NCI-H2227 (cell line): ENCODE data around the gene MDN1.
A peak's percentile ranks its signal among the peaks of the same experiment; 100 is the strongest.
"Not testable (repeated sequence)": the region's sequence is repeated elsewhere in the genome, so short reads cannot be mapped to it uniquely, and the experiment has no call there.

Experiments used
- DNase-seq: peaks from one replicate; lab custom pipeline; 2025; ENCODE audit not compliant: unreplicated experiment; lab: John Stamatoyannopoulos, UW

Gene MDN1

DNA sequence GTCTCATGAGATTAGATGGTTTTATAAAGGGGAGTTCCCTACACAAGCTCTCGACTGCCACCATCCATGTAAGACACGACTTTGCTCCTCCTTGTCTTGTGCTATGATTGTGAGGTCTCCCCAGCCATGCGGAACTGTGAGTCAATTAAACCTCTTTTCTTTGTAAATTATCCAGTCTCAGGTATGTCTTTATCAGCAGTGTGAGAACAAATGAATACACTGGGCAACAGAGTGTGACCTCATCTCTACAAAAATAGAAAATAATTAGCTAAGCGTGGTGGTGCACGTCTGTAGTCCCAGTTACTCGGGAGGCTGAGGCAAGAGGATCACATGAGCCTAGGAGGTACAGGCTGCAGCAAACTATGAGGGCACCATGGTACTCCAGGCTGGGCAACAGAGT lies 51.3 kb downstream of the MDN1 start:
- DNase-seq: no peak

DNA sequence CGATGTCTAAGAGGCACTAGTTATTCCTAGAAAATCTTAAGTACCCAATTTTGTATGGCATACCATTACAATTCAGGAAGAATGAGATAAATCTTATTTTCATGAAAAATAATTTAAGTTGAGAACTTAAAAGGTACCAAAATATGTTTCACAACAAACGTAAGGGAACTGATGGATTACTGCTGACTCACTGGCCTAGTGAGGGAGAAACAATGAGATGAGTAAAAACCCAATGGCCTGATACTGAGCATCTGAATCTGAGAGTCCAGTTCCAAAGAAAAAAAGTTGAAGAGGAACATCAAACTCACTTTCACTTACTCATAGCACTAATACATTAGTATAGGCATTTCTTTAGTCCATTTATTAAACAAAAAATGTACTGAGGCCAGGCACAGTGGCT lies 56.0 kb downstream of the MDN1 start:
- no peak for DNase-seq

DNA sequence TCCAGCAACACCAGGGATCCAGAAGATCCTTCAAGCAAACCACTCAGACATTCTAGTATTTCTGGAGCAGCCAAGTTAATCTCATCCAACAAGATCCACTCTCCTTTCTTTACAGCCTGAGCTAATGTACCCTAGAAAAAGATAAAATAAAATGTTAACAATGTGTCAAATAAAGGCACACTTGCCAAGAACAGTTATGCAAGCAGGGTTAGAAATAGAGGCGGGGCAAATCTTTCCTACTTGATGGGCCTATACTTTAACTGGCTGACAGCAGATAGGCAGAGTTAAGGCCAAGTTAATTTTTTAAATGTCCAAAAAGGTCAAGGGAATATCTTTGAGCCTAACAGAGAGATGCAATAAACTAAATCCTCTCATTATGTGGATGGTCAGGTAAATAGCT lies 60.8 kb downstream of the MDN1 start:
- no peak for DNase-seq

DNA sequence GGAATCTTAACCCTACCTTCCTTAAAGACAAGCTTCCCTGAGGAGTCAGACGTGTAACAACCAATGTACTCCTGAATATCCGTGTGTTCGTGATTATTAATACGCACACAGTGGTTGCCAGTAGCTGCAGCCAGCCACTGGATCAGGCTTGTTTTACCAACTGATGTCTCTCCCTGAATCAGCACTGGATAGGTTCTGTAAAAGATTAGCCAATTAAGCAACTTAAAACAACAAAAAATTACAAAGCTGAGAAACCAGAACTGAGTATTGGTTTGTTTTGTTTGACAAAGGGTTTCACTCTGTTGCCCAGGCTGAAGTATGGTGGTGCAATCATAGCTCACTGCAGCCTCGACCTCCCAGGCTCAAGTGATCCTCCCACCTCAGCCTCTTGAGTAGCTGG lies 69.3 kb downstream of the MDN1 start:
- DNase-seq: no peak

DNA sequence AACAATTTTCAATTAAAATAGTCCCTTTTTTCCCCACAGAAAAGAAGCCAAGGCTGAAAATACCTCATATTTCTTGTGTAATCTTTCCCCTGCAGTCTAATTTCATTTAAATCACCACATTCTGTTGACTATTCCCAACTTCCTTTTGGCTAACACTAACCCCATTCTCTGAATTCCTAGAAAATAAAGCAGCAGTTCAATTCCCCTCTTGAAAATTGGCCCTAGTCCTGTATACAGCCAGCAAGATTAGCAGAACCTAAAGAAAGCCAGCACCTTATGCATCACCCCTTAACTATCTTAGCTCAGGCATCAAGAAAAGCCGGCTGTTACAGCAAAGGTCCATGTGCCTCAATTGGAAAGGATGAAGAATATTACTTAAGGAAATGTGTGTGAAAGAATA lies 69.7 kb downstream of the MDN1 start:
- no peak for DNase-seq

DNA sequence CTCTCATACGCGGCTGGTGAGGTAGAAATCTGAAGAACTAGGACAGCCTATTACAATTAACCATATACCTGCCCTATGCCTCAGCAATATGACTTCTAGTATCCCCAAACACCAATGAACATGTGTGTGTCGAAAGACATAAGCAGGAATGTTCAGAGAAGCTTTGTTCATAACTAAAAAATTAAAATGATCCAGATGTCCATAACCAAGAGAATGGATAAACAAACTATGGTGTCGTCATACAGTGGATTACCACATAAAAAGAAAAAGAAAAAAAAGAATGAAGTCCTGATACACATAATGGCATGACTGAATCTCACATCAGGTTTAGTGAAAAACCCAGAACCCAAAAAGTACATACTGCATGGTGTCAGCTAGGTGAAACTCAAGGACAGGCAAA lies 73.9 kb downstream of the MDN1 start:
- DNase-seq: no peak

DNA sequence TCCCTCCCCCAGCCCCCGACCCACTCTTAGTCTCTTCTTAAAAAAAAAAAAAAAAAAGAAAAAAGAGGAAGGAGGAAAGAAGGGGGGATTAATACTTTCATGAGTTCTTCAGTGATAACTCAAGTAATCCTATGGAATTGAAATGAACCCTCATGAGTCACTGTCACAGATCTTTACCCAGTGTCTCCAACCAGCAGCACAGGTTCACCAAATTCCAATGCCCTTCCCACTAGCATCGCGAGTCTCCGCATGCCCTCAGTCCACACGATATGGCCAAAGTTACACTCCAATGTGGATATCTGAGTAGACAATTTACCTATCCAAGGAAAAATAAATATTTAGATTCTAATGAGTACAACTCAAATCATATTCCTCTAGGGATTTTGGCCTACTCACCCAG lies 74.5 kb downstream of the MDN1 start:
- DNase-seq: no peak

DNA sequence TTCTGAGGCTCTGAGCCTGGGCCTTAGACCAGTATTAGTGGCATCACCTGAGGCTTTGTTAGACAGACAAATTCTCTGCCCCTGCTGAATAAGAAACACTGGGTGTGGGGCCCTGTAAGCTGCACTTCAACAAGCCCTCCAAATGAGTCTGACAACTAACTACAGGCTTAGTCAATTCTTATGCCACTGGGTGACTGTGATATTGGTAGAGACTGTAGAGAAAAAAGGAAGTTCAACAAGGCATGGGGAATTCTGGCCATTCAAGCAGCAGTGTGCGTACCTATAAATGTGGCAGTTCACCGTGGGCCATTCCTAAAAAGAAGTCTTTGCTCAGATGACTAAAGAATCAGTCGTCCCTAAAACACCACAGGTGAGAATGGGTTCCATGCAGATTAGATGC lies 82.7 kb downstream of the MDN1 start:
- DNase-seq: no peak

DNA sequence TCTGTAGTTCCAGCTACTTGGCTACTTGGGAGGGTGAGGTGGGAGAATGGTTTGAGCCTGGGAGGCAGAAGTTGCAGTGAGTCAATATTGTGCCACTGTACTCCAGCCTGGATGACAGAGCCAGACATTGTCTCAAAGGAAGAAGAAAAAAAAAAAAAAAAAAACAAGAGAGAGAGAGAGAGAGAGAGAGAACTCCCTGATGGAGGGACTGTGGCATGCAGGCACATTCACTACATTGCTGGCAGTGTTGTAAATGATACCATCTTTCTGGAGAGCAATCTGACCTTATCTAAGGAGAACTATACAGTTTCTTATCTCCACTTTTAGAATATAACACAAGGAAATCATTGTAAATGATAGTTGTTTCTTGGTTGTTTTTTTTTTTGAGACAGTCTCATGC lies 85.1 kb downstream of the MDN1 start:
- DNase-seq: no peak

DNA sequence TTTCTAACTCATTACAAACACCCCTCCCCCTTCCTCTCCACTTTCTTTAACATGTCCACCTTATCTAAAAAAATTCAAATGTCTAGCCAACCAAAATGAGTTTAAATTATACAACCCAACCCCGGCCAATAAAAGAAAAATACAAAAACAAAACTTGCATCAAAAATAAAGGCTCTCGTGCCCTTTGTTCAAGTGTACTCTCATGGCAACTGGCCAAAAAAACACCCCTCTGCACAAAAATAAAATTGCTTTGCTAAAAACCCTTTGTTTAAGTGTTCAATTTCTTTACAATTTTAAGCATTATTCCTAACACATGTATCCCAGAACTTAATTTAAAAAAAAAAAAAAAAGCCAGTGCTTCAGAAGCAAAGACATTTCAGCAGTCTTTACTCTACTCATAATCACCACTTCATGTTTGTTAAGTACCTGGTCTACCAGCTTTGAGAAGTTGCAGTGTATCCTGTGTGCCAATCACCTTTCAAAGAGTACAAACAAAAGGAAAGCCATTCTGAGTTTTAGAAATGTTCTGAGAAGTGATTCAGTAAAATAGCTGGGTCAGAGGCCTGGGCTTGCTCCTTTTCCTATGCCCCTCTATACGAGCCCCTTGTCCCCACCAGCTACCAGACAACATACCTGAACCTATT lies 87.5 kb downstream of the MDN1 start:
- no peak for DNase-seq

DNA sequence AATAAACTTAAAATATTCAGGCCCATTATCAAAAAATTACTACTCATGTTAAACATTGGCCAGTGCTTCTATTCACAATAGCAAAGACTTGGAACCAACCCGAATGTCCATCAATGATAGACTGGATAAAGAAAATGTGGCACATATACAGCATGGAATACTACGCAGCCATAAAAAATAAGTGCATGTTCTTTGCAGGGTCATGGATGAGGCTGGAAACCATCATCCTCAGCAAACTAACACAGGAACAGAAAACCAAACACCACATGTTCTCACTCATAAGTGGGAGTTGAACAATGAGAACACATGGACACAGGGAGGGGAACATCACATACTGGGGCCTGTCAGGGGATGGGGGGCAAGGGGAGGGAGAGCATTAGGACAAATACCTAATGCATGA lies 88.3 kb downstream of the MDN1 start:
- DNase-seq: not testable (repeated sequence)

DNA sequence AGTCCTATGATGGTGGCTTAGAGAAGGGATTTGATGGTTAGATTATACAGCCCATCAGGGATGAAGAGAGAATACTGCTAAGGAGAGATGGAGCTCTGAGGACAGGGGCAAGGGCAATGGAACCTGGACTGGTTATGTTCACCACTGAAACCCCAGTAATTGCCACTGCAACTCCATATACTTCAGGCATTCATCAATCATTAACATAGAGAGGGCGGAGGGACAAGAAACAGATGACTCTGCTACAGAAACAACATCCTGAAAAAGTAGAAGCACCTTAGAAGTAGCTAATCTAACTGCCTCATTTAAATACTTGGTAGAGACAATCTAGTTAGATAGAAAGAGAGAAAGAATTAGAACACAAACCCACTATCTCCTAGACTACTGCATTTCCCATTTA lies 89.8 kb downstream of the MDN1 start:
- DNase-seq: no peak

DNA sequence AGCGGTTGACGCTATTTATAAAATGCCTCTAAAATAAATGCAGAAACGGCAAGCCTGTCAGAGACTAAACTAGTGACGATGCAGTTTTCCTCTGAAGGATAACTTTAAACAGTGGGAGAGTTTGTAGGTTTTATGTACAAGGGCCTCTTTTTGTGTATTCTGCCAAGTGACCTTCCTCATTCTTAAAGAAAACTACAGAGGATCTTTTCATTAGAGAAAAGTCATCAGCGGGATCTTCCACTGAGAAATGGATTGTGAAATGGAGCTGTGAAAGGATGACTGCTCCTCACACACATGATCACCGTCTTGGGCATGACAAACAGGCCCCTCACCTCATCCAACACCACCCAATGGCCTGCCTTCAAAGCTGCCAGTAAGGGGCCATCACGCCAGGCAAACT lies 92.1 kb downstream of the MDN1 start:
- no peak for DNase-seq

DNA sequence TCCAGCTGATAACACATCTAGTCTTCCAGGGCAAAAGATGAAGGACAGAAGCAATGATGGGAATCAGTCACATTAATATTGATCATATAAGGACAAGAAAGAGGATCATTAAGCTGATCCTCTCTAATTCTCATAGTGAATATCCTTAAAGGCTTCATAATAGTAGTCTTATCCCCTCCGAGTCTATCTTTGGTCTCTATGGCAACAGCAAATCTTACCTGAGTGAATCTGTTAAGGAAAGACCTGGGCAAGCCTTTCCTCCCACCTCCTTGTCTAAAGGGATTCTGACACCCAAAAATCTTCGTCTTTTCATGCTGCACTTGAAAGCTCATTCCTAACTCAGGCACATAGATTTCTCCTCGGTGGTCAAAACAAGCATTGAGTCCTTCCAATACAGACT lies 94.6 kb downstream of the MDN1 start:
- no peak for DNase-seq

DNA sequence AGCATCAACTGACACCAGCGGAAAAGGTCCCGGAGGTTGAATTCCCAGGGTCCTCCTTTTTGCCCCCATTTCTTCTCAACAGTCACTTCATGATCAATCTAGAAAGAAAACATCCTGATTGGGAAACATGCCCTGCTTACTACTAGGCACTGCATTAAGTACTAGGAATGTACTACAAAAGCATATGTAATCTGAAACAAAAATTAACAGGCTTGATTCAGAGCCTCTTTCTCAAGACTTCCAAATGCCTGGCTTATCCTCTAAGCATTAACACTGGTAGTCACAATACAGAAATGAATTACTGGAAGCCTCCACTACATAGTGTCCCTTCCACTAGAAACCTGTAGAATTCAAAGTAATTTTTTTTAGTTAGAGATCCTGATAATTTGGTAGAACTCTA lies 96.5 kb downstream of the MDN1 start:
- DNase-seq: no peak

DNA sequence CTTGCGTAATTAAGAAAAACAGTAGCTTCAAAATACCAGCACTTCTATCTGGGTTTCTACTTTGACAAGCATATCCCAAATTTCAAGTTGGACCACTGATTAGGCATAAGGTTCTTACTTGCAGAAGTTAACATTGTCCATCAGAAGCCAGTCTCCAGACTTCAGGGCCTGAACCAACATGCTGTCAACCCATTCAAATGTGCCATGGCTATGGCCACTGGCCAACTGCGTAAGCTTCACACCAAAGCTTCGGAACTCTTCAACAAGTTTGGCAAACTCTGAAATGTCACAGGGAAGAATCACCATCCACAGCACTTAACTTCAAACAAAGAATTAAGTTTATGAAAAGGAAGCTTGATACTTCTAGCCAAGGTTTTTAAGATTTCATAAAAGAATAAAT lies 103.1 kb downstream of the MDN1 start:
- DNase-seq: no peak

DNA sequence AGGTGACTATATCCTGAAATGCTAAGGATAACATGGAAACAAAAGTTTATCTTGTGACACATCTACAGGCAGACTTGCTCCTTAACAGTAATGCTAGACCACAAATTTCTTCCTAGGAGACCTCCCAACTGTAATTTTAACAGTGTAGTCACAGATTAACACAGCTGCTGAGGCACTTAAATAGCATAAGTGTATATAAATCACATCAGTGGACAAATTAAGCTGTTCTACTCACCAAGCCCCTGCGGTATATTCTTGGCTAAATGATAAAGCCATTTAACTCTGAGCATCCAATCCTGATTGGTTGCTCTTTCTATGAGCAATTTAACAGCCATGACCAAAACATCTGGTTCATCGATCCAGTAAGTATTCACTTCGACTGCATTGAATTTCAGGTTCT lies 107.8 kb downstream of the MDN1 start:
- peak; percentile 15 for DNase-seq

DNA sequence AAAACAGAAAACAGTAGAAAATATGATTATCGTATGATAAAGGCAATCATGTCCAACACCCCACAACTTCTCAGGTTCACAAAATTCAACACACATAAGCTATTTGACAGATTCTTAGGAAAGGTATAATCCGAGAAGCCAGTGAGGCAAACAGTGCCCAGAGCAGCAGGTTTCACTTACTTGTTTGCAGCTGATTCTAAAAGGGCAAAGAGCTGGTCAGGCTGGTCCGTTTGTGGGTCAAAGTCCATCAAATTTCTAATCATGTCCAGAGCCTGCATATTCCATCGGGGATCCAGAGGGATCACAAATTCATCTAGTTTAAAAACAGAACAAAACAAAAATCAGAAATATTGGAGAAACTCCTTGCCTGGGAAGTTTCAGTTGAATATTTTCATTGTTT lies 111.3 kb downstream of the MDN1 start:
- DNase-seq: no peak

DNA sequence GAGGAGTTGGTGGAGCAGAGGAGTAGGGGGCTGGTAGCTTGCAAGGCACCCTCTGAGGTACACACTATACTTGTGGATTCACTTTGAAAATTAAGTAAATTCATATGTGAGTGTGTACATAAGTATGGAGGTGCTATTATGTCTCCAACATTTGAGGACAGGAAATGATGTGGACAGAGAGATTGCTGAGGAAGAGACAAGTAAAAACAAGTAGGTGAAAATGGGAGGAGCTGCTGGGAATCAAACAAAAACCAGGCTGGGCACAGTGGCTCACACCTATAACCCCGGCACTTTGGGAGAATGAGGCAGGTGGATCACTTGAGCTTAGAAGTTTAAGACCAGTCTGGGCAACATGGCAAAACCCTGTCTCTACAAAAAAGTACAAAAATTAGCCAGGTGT lies 111.8 kb downstream of the MDN1 start:
- DNase-seq: no peak

DNA sequence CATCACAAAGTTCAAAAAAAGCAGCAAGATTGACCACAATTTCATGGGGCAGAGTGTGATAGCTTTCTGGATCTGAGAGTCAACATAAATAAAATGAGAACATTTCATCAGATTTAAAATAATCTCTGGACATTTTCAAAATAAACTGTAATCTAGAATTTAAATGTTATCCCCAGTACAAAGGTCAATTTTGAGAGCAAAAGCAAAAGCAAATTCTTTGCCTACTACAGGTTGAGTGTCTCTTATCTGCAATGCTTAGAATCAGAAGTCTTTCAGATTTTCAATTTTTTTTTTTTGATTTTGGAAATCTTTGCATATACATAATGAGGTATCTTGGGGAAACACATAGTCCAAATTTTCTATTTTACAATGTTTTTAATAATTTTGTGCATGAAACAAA lies 113.5 kb downstream of the MDN1 start:
- DNase-seq: no peak

DNA sequence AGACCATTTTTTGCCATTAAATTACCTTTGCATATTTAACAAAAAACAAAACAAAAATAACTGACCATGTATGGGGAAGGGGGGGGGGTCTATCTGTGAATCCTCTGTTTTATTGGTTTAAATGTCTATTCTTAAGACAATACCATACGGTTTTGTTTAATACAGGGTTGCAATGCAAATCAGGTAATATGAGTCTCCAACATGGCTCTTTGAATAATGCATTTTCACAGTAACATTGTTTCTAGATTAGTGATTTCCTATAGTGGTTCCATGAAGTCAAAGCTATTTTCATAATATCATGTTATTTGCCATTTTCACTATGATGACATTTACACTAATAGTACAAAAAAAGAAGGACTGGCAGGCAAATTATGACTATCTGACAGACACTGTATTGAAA lies 116.3 kb downstream of the MDN1 start:
- DNase-seq: no peak

DNA sequence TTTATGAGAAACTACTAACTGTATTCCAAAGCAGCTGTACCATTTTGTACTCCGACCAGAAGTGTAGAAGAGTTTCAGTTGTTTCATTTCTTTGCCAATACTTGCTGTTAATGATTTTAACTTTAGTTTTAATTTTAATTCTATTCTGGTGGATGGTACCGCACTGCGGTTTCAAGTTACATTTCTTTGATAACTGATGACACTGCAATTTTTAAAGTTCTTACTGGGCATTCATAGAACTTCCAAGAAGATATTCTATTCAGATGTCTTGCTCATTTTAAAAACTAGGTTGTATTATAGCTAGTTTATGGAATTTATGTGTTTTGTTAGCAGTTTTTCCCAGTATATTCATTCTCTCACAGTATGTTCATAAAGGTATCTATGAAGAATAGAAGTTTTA lies 117.2 kb downstream of the MDN1 start:
- no peak for DNase-seq

DNA sequence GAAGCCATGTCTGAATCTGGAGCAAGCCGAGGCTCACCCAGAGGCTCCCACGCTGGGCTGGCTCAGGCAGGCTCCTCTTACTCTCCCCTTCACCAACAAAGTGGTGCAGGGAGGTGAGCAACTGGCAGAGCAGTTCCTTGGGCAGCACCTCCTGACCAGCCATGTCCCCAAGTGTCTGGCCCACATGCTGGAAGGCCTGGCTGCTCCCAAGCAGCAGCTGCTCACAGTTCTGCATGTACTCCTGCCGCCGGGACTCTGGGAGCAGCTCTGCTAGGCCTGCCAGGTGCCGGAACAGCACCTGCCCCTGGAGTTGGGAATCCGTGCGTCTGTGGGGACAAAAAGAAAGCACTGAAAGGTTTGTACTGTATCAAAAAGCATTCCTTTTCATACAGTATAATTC lies 123.9 kb downstream of the MDN1 start:
- DNase-seq: no peak

DNA sequence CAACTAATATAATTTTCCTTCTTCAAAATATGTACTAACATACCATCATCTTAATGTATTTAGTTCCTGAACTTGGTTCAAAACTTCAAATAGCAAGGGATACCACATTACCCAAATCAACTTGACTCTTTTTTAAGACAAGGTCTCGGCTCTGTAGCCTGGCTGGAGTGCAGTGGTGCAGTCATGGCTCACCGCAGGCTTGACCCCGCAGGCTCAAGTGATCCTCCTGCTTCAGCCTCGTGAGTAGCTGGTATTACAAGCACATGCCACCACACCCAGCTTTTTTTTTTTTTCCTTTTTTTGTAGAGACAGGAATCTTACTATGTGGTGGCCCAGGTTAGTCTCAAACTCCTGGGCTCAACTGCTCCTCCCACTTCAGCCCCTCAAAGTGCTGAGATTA lies 125.2 kb downstream of the MDN1 start:
- no peak for DNase-seq
